Heart left ventricle (tissue), 13 donors: ENCODE measurements around the gene RASEF.

Experiments used
- POLR2A ChIP-seq, 2 donors: fragments of 450-650 bp; IDR thresholded peaks; one replicate each; pipeline ENCODE4 v1.6.1; 2017; ENCODE audit warnings: antibody characterized with exemption in 2 of 2, mild to moderate bottlenecking in 2 of 2, moderate library complexity in 2 of 2
- TF ChIP-seq, protein P1 (sequence below), 12 donors: fragments of 200-600 bp; sonication (generic) in 4 of 12; IDR thresholded peaks; one replicate each; pipeline versions ENCODE4 v1.5.0 to v1.8.0; 2018 to 2022; ENCODE audit warnings: antibody characterized with exemption in 12 of 12, mild to moderate bottlenecking in 5 of 12
- donor health status: ischemic (EF 13 %, LVEDD 7.1; RV severe dilation, severe dysfunction).
- donor health status: DM: no; HTN: yes; CAD: no.
- donor health status: DM: no; HTN: no; CAD: no.
- donor health status: ischemic (EF 25% LVEDD 6.9; RV normal size, moderate dysfunction).
- donor health status: ischemic (EF 25% LVEDD 5.7; RV mildly dilated, moderate dysfunction).
- donor health status: ischemic (EF 35%, LVEDD 5.7; RV mildly dilated, moderate dysfunction).
- donor health status: nonischemic (EF 11% LVEDD 7.7; RV severe dilation, severe dysfunction).
- donor health status: DM: yes; HTN: yes; CAD: no.
- donor health status: PGD.
- donor health status: ischemic (EF 29% LVEDD 5.4; RV normal size, mild dysfunction).
- donor health status: nonischemic (EF 23%, LVEDD 6.1; RV moderate dilation, normal function).

DNA sequence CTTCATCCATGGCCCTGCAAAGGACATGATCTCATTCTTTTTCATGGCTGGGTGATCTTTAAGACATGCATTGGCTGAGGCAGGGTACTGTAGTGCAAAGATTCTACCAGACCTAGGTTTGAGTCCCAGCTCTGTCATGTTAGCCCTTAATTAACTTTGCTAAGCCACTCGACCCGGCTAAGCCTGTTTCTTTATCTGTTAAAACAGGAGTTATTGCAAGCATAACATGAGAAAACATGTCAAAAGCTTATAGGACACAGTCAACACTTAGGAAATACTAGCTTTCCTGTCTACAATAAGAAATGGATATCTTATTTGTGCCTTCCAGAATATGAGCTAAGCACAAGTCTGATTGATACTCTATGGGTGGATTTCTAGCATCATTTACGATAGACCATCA lies 92.6 kb downstream of the RASEF start:
- TF ChIP-seq, protein P1, sequence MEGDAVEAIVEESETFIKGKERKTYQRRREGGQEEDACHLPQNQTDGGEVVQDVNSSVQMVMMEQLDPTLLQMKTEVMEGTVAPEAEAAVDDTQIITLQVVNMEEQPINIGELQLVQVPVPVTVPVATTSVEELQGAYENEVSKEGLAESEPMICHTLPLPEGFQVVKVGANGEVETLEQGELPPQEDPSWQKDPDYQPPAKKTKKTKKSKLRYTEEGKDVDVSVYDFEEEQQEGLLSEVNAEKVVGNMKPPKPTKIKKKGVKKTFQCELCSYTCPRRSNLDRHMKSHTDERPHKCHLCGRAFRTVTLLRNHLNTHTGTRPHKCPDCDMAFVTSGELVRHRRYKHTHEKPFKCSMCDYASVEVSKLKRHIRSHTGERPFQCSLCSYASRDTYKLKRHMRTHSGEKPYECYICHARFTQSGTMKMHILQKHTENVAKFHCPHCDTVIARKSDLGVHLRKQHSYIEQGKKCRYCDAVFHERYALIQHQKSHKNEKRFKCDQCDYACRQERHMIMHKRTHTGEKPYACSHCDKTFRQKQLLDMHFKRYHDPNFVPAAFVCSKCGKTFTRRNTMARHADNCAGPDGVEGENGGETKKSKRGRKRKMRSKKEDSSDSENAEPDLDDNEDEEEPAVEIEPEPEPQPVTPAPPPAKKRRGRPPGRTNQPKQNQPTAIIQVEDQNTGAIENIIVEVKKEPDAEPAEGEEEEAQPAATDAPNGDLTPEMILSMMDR (IDR thresholded peaks at IDR 0.05): no peak
- no peak for TF ChIP-seq POLR2A (IDR thresholded peaks at IDR 0.05)
